ENCODE measurements around the gene TACC3.

Gene TACC3

DNA sequence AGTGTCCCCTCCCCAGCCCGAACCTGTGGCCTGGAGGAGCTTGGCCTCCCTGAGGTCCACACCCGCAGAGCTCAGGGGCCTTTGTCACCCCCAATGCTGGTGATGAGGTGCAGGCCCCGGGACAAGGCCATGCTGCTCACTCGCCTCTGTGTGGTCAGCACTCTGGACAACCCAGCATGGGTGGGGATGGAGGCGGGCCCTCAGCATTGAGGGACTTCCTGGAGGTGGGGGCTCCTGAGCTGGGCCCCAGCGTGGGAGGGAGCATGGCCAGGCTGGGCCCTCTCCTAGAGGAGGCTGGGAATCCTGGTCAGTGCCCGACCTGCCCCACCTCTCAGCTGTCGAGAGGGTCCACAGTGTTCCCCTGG is 30.6 kb downstream of the TACC3 start:
- Histone ChIP-seq H3K4me1 (ENCODE audit: control insufficient read depth, insufficient read depth, low read length) (no peaks in the 10 kb centered on the region), H3K9me3 (ENCODE audit: control insufficient read depth, insufficient read depth, low read length) (no peaks in the 10 kb centered on the region), H3K36me3 (ENCODE audit: control insufficient read depth, insufficient read depth, low read length) (no peaks in the 10 kb centered on the region), H3K27me3 (ENCODE audit: control insufficient read depth, insufficient read depth, low read length) (no peaks in the 10 kb centered on the region), H3K9ac (ENCODE audit: low read depth, low read length) (no peak overlapping the region), H3K4me3 (ENCODE audit: low read depth, low read length) (no peak overlapping the region)

GRCh38 chr4:1752284-1753041 is 31.1 kb downstream of the TACC3 start:
- H3K9ac ChIP-seq (ENCODE audit: low read depth, low read length), result no peak overlapping the region

DNA sequence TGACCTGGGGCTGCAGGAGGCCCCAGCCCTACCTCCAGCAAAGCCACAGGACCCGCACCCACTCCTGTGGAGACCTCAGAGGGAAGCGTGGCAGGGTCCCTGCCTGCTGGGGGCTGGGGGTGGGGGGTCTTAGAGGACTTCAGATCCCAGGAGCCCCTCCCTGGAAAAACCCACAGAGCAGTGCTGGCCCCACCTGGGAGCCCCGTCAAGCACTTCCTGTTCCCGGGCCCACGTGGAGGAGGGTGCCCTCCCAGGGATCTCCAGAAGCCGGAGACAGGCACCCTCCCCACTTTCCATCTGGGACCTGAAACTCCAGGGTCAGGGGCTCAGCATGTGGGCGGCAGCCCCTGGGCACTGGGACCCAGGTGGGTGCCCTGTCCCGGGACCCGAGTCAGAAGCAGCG is 32.0 kb downstream of the TACC3 start:
- Histone ChIP-seq H3K4me1 (ENCODE audit: control insufficient read depth, insufficient read depth, low read length) (no peaks in the 10 kb centered on the region), H3K27me3 (ENCODE audit: control insufficient read depth, insufficient read depth, low read length) (no peaks in the 10 kb centered on the region)

More at GRCh38 chr4:1752284-1753041, 31.1 kb downstream of the TACC3 start:
- Histone ChIP-seq H3K4me1 (ENCODE audit: control insufficient read depth, insufficient read depth, low read length) (no peaks in the 10 kb centered on the region), H3K9me3 (ENCODE audit: control insufficient read depth, insufficient read depth, low read length) (no peaks in the 10 kb centered on the region), H3K4me3 (ENCODE audit: low read depth, low read length) (no peak overlapping the region), H3K36me3 (ENCODE audit: control insufficient read depth, insufficient read depth, low read length) (no peaks in the 10 kb centered on the region), H3K27me3 (ENCODE audit: control insufficient read depth, insufficient read depth, low read length) (no peaks in the 10 kb centered on the region)

GRCh38 chr4:1753697-1754311 is 32.5 kb downstream of the TACC3 start:
- no peaks in the 10 kb centered on the region for H3K4me1 ChIP-seq (ENCODE audit: control insufficient read depth, insufficient read depth, low read length)
- H3K36me3 ChIP-seq (ENCODE audit: control insufficient read depth, insufficient read depth, low read length), result no peaks in the 10 kb centered on the region
- H3K27me3 ChIP-seq (ENCODE audit: control insufficient read depth, insufficient read depth, low read length), result no peaks in the 10 kb centered on the region
- no peaks in the 10 kb centered on the region for H3K9me3 ChIP-seq (ENCODE audit: control insufficient read depth, insufficient read depth, low read length)
- H3K4me3 ChIP-seq (ENCODE audit: low read depth, low read length), result no peak overlapping the region
- no peak overlapping the region for H3K9ac ChIP-seq (ENCODE audit: low read depth, low read length)

More for the DNA sequence above, 32.0 kb downstream of the TACC3 start:
- Histone ChIP-seq H3K9ac (ENCODE audit: low read depth, low read length) (no peak overlapping the region), H3K36me3 (ENCODE audit: control insufficient read depth, insufficient read depth, low read length) (no peaks in the 10 kb centered on the region), H3K9me3 (ENCODE audit: control insufficient read depth, insufficient read depth, low read length) (no peaks in the 10 kb centered on the region), H3K4me3 (ENCODE audit: low read depth, low read length) (no peak overlapping the region)

DNA sequence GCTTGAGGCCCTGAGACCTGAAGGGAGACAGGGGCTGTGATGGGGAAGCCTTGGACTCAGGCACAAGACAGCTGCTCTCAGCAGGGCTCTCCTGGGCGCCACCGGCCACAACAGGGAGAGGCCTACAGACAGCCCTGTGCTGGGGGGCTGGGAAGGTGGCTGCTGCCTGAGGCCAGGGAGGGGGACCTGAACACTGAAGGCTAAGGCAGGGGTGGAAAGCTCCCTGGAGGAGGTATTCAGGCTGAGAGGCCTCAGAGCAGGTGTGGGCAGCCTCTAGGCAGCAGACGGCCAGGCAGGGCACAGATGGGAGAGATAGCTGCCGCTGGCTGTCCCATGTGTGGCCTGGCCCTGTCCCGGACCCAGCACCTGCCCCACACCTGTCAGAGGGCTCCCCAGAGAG is 33.0 kb downstream of the TACC3 start:
- Histone ChIP-seq H3K4me1 (ENCODE audit: control insufficient read depth, insufficient read depth, low read length) (no peaks in the 10 kb centered on the region), H3K36me3 (ENCODE audit: control insufficient read depth, insufficient read depth, low read length) (no peaks in the 10 kb centered on the region), H3K9ac (ENCODE audit: low read depth, low read length) (no peak overlapping the region)

DNA sequence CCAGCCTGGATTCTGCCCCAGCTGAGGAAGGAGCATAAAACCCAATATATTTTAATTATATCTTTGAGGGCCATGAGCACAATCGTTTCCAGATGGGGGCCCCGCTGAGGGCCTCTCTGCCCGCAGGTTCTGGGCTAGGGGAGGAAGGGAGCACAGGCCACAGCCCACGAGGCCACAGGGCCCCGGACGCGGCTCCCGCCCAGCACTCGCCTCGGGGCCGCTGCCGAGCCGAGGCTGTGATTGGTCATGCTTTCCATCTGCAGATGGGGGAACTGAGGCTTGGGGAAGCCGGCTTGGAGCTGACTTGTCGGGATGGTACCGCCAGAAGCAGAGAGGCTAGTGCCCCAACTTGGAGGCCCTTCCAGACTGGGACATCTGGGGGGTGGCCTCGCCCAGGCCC is 34.0 kb downstream of the TACC3 start:
- no peaks in the 10 kb centered on the region for H3K4me1 ChIP-seq (ENCODE audit: control insufficient read depth, insufficient read depth, low read length)

More for the DNA sequence above, 33.0 kb downstream of the TACC3 start:
- no peaks in the 10 kb centered on the region for H3K9me3 ChIP-seq (ENCODE audit: control insufficient read depth, insufficient read depth, low read length)
- H3K27me3 ChIP-seq (ENCODE audit: control insufficient read depth, insufficient read depth, low read length), result no peaks in the 10 kb centered on the region
- H3K4me3 ChIP-seq (ENCODE audit: low read depth, low read length), result no peak overlapping the region

DNA sequence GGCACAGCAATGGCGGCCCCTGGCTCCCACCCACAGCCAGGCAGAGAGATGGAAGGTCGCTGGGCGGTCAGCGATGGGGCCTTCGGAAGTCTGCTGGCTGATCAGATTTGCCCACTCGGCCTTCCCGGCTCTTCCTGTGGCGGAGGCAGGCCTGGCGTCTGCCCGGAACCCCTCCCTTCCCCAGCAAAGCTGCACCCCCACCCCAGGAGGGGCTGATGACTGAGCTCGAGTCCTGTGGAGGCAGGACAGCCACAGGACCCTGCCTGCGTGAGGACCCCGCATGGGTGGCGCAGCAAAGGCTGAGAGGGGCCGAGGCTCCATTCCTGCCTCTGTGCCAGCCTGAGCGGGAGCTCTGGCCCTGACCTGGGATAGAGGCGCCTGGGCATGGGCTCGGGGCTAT is 34.8 kb downstream of the TACC3 start:
- H3K27me3 ChIP-seq (ENCODE audit: control insufficient read depth, insufficient read depth, low read length), result no peaks in the 10 kb centered on the region
- no peaks in the 10 kb centered on the region for H3K4me1 ChIP-seq (ENCODE audit: control insufficient read depth, insufficient read depth, low read length)
- no peak overlapping the region for H3K4me3 ChIP-seq (ENCODE audit: low read depth, low read length)
- H3K9ac ChIP-seq (ENCODE audit: low read depth, low read length), result no peak overlapping the region
- no peaks in the 10 kb centered on the region for H3K9me3 ChIP-seq (ENCODE audit: control insufficient read depth, insufficient read depth, low read length)
- H3K36me3 ChIP-seq (ENCODE audit: control insufficient read depth, insufficient read depth, low read length), result no peaks in the 10 kb centered on the region

More for the DNA sequence above, 34.0 kb downstream of the TACC3 start:
- no peak overlapping the region for H3K9ac ChIP-seq (ENCODE audit: low read depth, low read length)
- H3K4me3 ChIP-seq (ENCODE audit: low read depth, low read length), result no peak overlapping the region
- H3K9me3 ChIP-seq (ENCODE audit: control insufficient read depth, insufficient read depth, low read length), result no peaks in the 10 kb centered on the region
- H3K36me3 ChIP-seq (ENCODE audit: control insufficient read depth, insufficient read depth, low read length), result no peaks in the 10 kb centered on the region
- no peaks in the 10 kb centered on the region for H3K27me3 ChIP-seq (ENCODE audit: control insufficient read depth, insufficient read depth, low read length)

- H3K4me1 ChIP-seq (ENCODE audit: control insufficient read depth, insufficient read depth, low read length), result no peaks in the 10 kb centered on the region
- H3K9ac ChIP-seq (ENCODE audit: low read depth, low read length), result no peak overlapping the region
- no peaks in the 10 kb centered on the region for H3K9me3 ChIP-seq (ENCODE audit: control insufficient read depth, insufficient read depth, low read length)
- no peak overlapping the region for H3K4me3 ChIP-seq (ENCODE audit: low read depth, low read length)
- no peaks in the 10 kb centered on the region for H3K36me3 ChIP-seq (ENCODE audit: control insufficient read depth, insufficient read depth, low read length)
- H3K27me3 ChIP-seq (ENCODE audit: control insufficient read depth, insufficient read depth, low read length), result no peaks in the 10 kb centered on the region
These were observed 35.8 kb downstream of the TACC3 start for GRCh38 chr4:1756893-1757779.

DNA sequence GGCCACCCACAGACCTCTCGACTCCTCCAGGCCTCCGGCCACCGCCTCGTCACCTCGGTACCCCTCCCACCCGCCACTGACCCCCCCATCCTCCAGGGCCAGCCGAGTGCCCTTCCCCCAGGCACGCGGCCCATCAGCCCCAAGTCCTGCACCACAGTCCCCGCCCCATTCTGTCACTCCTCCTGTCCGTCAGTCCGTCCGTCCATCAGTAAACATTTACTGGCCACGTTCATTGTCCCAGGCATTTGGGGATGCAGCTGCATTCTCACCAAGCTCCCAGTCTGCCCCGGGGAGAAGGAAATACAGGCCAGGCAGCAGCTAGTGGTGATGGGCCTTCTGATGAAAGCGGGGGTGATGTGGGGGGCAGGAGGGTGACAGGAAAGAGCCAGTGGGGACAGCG is 36.5 kb downstream of the TACC3 start:
- Histone ChIP-seq H3K4me1 (ENCODE audit: control insufficient read depth, insufficient read depth, low read length) (no peaks in the 10 kb centered on the region), H3K27me3 (ENCODE audit: control insufficient read depth, insufficient read depth, low read length) (no peaks in the 10 kb centered on the region), H3K9ac (ENCODE audit: low read depth, low read length) (no peak overlapping the region), H3K9me3 (ENCODE audit: control insufficient read depth, insufficient read depth, low read length) (no peaks in the 10 kb centered on the region), H3K36me3 (ENCODE audit: control insufficient read depth, insufficient read depth, low read length) (no peaks in the 10 kb centered on the region), H3K4me3 (ENCODE audit: low read depth, low read length) (no peak overlapping the region)

DNA sequence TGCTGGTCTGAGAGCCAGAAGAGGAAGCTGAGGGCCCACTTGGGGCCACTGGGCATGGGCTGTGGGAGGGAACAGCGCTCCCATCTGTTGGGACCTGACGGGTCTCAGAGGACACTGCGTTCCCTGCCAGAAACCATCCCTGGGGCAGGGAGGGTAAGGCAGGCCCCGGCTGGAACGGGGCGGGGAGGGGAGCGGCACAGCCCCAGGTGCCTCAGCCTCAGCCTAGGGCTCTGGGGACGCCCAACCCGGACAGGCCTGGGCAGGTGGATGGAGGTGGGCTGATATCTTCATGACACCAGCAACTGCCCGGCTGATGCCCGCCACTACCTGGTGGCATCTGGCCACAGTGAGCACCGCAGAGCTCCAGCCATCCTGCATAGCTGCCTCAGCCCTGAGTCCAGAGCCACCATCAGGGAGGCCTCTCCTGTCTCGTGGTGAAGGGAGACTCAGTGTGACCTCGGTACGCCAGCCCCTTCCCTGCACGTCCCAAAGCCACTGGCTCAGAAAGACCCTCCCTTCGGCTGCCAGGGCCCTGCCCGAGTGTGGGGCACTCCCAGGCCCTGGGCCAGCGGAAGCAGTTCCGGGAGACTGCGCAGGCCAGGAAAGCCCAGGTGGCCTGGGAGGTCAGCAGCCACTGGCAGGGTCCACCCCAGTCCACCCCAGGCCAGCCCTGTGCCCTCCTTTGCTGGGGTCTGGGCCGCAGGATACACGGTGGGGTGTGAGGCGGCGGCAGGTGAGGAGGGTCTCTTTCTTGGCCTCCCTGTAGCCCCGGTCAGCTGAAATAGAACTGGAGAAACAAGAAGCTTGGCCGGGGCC is 37.2 kb downstream of the TACC3 start:
- Histone ChIP-seq H3K27me3 (ENCODE audit: control insufficient read depth, insufficient read depth, low read length) (no peaks in the 10 kb centered on the region), H3K9me3 (ENCODE audit: control insufficient read depth, insufficient read depth, low read length) (no peaks in the 10 kb centered on the region), H3K4me1 (ENCODE audit: control insufficient read depth, insufficient read depth, low read length) (no peaks in the 10 kb centered on the region), H3K4me3 (ENCODE audit: low read depth, low read length) (no peak overlapping the region), H3K9ac (ENCODE audit: low read depth, low read length) (no peak overlapping the region), H3K36me3 (ENCODE audit: control insufficient read depth, insufficient read depth, low read length) (no peaks in the 10 kb centered on the region)

GRCh38 chr4:1759170-1759817 is 38.0 kb downstream of the TACC3 start:
- H3K4me1 ChIP-seq (ENCODE audit: control insufficient read depth, insufficient read depth, low read length), result no peaks in the 10 kb centered on the region
- H3K4me3 ChIP-seq (ENCODE audit: low read depth, low read length), result no peak overlapping the region
- no peaks in the 10 kb centered on the region for H3K27me3 ChIP-seq (ENCODE audit: control insufficient read depth, insufficient read depth, low read length)
- H3K9ac ChIP-seq (ENCODE audit: low read depth, low read length), result no peak overlapping the region
- H3K9me3 ChIP-seq (ENCODE audit: control insufficient read depth, insufficient read depth, low read length), result no peaks in the 10 kb centered on the region
- H3K36me3 ChIP-seq (ENCODE audit: control insufficient read depth, insufficient read depth, low read length), result no peaks in the 10 kb centered on the region
